Measurements from ENCODE around the gene HPDL.

HPDL gene

DNA sequence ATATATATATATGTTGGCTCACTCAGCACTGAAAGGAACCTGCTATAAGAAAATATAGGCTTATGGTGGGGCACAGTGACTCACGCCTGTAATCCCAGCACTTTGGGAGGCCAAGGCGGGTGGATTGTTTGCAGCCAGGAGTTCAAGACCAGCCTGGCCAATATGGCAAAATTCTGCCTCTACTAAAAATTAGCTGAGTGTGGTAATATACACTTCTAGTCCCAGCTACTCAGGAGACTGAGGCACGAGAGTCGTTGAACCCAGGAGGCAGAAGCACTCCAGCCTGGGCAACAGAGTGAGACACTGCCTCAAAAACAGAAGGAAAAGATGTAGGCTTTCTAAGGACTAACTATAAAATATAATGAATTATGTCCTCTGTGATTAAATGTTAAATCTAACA is 28.1 kb downstream of the HPDL start:
- DNase-seq = no peak

DNA sequence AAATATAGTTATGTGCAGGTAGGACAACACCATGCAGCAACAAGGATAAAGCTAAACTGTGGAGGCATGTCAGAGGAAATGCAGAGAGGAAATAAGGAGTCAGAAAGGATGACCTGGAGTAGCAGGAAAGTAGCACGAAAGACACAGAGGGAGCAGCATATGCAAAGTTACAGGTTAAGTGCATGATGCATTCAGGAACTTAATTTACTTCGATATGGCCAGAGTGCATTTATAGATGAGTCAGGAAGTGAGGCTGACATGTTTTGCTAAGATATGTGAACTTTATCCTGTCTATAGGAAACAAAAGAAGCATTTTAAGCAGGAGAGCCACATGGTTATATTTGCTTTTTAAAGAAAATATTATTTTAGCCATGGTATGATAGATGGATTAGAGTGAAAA is 29.0 kb downstream of the HPDL start:
- no peak for DNase-seq

DNA sequence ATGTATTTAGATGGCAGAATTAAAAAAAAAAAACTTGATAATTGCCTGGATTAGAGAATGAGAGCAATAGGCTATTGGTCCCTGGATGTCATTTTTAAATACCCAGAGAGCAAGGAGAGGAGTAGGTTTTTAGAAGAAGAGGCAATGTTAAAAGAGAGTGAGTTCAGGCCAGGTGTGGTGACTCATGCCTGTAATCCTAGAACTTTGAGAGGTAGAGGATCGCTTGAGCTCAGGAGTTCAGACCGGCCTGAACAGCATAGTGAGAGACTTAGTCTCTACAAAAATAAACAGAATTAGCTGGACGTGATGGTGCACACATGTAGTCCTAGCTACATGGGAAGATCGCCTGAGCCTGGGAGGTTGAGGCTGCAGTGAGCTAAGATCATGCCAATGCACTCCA is 29.5 kb downstream of the HPDL start:
- no peak for DNase-seq

DNA sequence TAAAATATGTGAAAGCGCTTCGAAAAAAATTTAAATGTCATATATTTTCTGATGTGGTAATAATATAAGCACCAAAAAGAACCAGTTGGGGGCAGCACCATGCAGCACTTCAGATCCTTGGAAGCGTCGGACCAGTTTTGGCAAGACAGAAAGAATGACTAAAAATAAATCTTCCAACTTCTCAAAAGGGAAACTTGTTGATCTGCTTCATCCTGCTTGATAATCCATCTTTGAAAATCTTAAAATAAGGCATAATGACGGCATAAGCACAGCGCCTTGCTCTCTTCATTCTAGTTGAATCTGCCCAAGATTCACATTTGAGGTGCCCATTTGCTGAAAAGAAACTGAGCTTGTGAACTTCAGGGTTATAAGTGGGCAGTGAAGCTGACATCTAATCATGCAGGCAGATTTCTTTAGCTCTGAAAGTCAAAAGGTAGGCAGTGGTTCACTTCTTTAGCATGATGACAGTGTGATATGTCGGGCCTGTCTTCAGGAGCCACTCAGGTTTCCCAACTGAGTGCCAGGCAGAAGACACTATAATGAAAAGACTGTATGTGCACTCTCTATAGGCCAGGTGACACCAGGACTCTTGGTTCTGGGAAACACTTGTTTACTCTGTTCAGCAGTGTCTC is 33.3 kb downstream of the HPDL start:
- DNase-seq = peak; percentile 65

DNA sequence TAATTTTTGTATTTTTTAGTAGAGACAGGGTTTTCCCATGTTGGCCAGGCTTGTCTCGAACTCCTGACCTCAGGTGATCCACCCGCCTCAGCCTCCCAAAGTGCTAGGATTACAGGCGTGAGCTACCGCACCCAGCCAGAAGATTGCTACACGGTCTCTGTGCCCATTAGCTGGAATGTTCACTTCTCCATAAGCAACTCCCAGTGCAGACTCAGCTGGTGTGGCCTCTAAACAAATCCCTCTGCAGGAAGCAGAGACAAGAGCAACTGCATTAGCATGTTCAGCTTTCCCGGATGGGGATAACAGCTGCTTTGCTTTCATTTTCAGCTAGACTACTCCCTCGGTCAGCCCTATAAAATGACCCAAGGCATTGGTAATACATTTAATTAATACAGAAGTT is 34.3 kb downstream of the HPDL start:
- peak; percentile 47 for DNase-seq

DNA sequence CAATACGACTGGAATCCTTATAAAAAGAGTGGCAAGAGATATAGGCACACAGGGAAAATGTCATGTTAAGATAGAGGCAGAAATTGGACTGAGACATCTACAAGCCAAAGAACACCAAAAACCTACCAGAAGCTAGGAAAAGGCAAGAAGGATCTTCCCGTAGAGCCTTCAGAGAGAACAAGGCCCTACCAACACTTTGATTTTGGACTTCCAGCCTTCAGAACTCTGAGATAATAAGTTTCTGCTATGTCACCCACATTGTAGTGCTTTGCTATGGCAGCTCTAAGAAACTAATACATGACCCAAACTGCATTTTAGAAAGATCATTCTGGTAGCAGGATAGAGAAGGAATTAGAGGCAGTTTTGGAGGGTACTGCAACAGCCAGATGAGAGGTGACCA is 37.6 kb downstream of the HPDL start:
- DNase-seq = no peak

DNA sequence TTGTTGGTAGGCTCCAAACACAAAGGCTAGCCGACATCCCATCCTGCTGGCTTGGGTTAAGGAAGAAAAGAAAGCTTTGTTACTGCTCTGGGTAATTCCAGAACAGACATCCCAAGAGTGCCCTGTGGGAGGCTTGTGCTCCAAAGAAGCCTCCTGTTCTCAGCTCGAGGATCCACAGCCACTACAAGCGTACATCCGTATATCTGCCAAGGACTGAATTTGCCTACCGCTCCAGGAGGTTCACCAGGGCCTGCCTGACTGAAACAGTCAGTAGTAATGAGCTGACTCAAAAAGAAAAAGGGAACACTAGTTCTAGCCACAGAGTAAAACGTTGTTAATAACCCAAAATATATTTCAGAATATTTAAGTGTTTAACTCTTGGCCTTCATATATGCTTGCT is 38.4 kb downstream of the HPDL start:
- DNase-seq = no peak

DNA sequence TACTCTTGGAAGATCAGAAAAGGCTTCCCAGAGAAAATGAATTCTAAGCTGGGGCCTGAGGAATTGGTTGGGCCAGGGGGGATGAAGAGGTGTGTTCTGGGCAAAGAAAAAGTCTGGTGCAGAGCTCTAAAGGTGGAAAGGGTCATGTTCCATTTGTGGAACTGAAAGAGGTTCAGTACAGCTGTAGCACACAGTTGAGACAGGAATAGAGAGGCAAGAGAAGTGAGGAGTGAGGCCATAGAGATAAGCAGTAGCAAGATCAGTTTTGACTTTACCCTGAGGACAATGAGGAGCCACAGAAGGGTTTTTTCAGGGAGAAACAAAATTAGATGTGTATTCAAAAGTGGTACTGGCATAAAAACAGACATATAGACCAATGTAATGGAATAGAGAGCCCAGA is 43.9 kb downstream of the HPDL start:
- no peak for DNase-seq

DNA sequence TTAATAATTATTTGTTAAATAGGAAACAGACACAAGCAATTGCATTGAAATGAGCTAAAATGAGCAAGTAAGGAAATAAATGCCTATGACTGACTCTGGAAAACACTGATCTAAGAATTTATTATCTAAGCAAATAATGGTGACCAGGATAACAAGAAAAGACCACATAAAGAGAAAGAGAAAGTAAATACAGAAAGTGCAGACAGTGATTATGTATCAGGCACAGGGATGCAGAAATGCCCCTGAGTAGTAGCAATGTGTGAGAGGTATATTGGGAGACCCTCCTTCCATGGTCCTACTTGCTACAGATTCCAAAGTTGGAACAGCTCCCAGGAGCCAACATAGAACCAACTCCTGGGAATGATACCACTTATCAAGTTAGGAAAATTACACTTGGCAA is 46.9 kb downstream of the HPDL start:
- DNase-seq = no peak

DNA sequence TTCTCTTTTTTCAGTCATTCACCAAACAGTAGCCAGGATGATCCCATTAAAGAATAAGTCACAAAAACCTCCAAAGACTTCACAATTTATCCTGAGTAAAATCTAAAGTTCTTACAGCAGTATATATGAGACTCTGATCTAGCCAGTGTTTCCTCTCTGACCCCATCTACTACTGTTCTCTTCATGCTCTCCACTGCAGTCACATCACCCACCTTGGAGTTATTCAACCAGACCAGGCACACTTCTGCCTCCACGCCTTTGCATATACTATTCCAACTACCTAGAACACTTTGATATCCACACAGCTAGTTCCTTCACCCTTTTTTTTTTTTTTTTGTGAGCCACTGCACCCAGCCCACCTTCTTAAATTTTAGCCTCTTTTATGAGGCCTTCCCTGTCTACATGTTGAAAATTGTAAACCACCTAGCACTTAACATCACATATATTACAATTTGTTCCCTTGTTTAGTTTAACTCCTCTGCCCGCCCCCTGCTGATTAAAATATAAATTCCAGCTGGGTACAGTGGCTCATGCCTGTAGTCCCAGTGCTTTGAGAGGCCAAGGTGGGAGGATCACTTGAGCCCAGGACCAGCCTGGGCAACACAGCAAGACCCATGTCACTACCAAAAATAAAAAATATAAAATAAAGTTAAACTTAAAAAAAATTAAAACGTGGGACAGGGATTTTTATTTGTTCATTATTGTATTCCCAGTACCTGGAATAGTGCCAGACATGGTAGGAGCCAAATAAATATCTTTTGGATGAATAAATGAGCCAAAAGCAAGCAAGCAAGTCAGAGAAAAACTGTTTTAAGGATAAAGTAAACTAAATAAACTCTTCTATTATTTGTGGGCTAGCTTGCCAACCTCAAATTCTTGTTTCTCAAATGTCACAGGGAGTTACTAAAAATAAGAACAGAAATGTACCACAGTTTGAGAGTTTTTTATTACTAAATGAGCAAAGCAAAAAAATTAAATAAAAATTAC is 48.7 kb downstream of the HPDL start:
- DNase-seq = no peak

DNA sequence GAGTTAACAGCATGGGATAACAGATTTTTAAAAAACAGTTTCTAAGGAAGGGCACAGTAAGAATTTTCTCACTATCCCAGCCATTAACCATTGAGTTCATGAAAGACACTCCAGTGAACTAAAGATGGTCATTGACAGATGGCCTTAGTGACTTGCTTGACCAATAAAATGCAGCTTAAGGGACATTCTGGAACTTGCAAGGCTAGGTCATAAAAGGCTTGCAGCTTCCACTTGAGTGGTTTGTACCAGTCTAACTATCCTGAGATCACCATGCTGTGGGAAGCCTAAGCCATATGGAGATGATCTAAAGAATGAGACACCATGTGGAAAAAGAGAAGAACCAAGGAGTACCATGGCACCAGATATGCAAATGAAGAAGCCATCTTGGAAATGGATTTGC is 51.5 kb downstream of the HPDL start:
- DNase-seq = no peak
